HepG2 (cell line): ENCODE results near the gene PXT1. TPM values are rescaled to one million over a fixed set of nuclear protein-coding genes. Genes with fewer than 3 reads are reported as not detected.

ENCODE experiments used
- ATAC-seq: fragments of 200-7000 bp; cut with Tn5 transposase; 3 replicates; pipeline ENCODE4 v1.9.1; 2020; ENCODE audit warnings: mild to moderate bottlenecking, moderate library complexity
- BruUV-seq: library from RNA; stranded (reverse); fragments of 400-500 nt; replicated peaks from 2 replicates; lab custom pipeline; 2021; lab: Mats Ljungman, UMichigan
- CTCF ChIA-PET: fragments of 300-600 bp; formaldehyde crosslinking; extraction: SDS; loops from one replicate; lab custom pipeline; 2021; ENCODE audit warnings: low total read pairs, inconsistent platforms, low intra/inter-chr PET ratio; lab: Yijun Ruan, JAX
- POLR2A ChIA-PET: fragments of 350-600 bp; sonication (Branson Sonifier 250); formaldehyde crosslinking; loops from one replicate; lab custom pipeline; 2020; ENCODE audit warnings: antibody characterized with exemption, inconsistent platforms; lab: Yijun Ruan, JAX
- DNase-seq: peaks from one replicate; pipeline ENCODE4 v3.0.0-alpha.2; 2015; ENCODE audit warnings: low spot score
- FAIRE-seq: peaks from 3 replicates; lab custom pipeline; 2011; peaks lifted over from hg19 to GRCh38; lab: Jason Lieb, UNC
- H2AFZ ChIP-seq: one replicate; pipeline ENCODE4 v1.6.1; 2011; ENCODE audit warnings: low read length, inconsistent platforms
- H3K27ac ChIP-seq: fragments of 300-600 bp; 3 replicates; pipeline ENCODE4 v1.8.0; 2011; ENCODE audit warnings: mixed run types, mild to moderate bottlenecking, mixed read lengths, low read length, inconsistent platforms; ENCODE audit not compliant: insufficient read depth; ENCODE audit errors: extremely low read length
- H3K27me3 ChIP-seq, 2 experiments: fragments of 200-600 bp in 1 of 2; 2 replicates in 1 of 2; 3 replicates in 1 of 2; pipeline versions ENCODE4 v1.6.0 to v1.8.0; 2011; ENCODE audit warnings: low read length in 2 of 2, mild to moderate bottlenecking in 2 of 2, moderate library complexity in 2 of 2, inconsistent platforms in 1 of 2; ENCODE audit not compliant: insufficient read depth in 2 of 2, control insufficient read depth in 1 of 2
- H3K36me3 ChIP-seq, 2 experiments: fragments of 200-600 bp in 1 of 2; replicated peaks in 1 of 2; 2 replicates in 1 of 2; 3 replicates in 1 of 2; pipeline versions ENCODE4 v1.5.1 to v1.8.0; 2011; ENCODE audit warnings: low read length in 2 of 2, inconsistent platforms in 1 of 2; ENCODE audit not compliant: insufficient read depth in 2 of 2, control insufficient read depth in 1 of 2
- H3K4me1 ChIP-seq: 2 replicates; pipeline ENCODE4 v1.5.1; 2012; ENCODE audit warnings: low read length, inconsistent platforms; ENCODE audit not compliant: insufficient read depth
- H3K4me2 ChIP-seq: 2 replicates; pipeline ENCODE4 v1.6.0; 2011; ENCODE audit warnings: low read depth, low read length, inconsistent platforms
- H3K4me3 ChIP-seq, 3 experiments: fragments of 200-600 bp in 1 of 3; sonication (generic), shearing (Covaris generic) in 1 of 3; replicated peaks in 1 of 3; 2 replicates each; pipeline ENCODE4 v1.5.1; 2011 to 2016; ENCODE audit warnings: low read length in 3 of 3, inconsistent platforms in 2 of 3, low read depth in 2 of 3, mild to moderate bottlenecking in 2 of 3, control low read depth in 1 of 3, mixed read lengths in 1 of 3; ENCODE audit not compliant: insufficient read depth in 1 of 3
- H3K79me2 ChIP-seq: one replicate; pipeline ENCODE4 v1.6.1; 2011; ENCODE audit warnings: low read length, inconsistent platforms; ENCODE audit not compliant: insufficient read depth
- H3K9ac ChIP-seq: 2 replicates; pipeline ENCODE4 v1.6.0; 2011; ENCODE audit warnings: mild to moderate bottlenecking, low read depth, low read length, inconsistent platforms; ENCODE audit not compliant: insufficient read depth
- H3K9me3 ChIP-seq: 2 replicates; pipeline ENCODE4 v1.5.1; 2012; ENCODE audit warnings: mild to moderate bottlenecking, low read length
- H4K20me1 ChIP-seq: 2 replicates; pipeline ENCODE4 v1.6.0; 2011; ENCODE audit warnings: inconsistent platforms, mild to moderate bottlenecking, low read length, moderate library complexity; ENCODE audit not compliant: insufficient read depth
- DNMT3B ChIP-seq: conservative IDR thresholded peaks from 2 replicates; pipeline ENCODE4 v1.6.1; 2016; ENCODE audit warnings: missing biosample characterization, control low read depth
- ESRRA ChIP-seq: sonication (generic); formaldehyde crosslinking; IDR thresholded peaks from 2 replicates; pipeline ENCODE4 v1.5.1; 2020; ENCODE audit warnings: mild to moderate bottlenecking, low read depth, missing genetic modification reagents
- FOXJ3 ChIP-seq: sonication (generic); formaldehyde crosslinking; IDR thresholded peaks from 2 replicates; pipeline ENCODE4 v1.4.0; 2020; ENCODE audit warnings: missing genetic modification reagents, mild to moderate bottlenecking, borderline replicate concordance
- FOXO4 ChIP-seq: sonication (generic); formaldehyde crosslinking; conservative IDR thresholded peaks from 2 replicates; pipeline ENCODE4 v1.8.1; 2023; ENCODE audit warnings: missing genetic modification reagents
- HES4 ChIP-seq: sonication (generic); formaldehyde crosslinking; IDR thresholded peaks from 2 replicates; pipeline ENCODE4 v1.9.0; 2021; ENCODE audit warnings: mild to moderate bottlenecking, missing genetic modification reagents, borderline replicate concordance
- ZBTB2 ChIP-seq: sonication (generic); formaldehyde crosslinking; IDR thresholded peaks from 2 replicates; pipeline ENCODE4 v1.8.0; 2022; ENCODE audit warnings: low read depth, missing genetic modification reagents
- WGBS: methylation state at CpG from one replicate; pipeline ENCODE4 v1.1.6; 2017; ENCODE audit warnings: low lambda C conversion rate; 5-methylcytosine and 5-hydroxymethylcytosine counted together
- in situ Hi-C: cut with HindIII; loops from 2 replicates; pipeline ENCODE4 v1.10.0; 2017; ENCODE audit warnings: low pct_unique_long_range_greater_than_20kb; ENCODE audit not compliant: extremely low pct_ligation_motif_present
- intact Hi-C: fragments of 100-400 bp; cut with micrococcal nuclease; formaldehyde crosslinking; loops from one replicate; pipeline ENCODE4 v1.10.0; 2022; ENCODE audit not compliant: unreplicated experiment
- polyA plus RNA-seq, 8 experiments: library from polyadenylated mRNA; depleted of rRNA in 3 of 8; stranded (reverse) in 7 of 8; unstranded in 1 of 8; fragments of >200 nt; fragmentation: Illumina TruSeq in 4 of 8; extraction: Trizol in 4 of 8; gene quantifications; 2 replicates each; pipeline versions ENCODE4 v1.2.1 to v1.2.3, GENCODE V29; 2011 to 2016; ENCODE audit warnings: low read depth in 4 of 8, missing spikeins in 1 of 8, mixed read lengths in 1 of 8; ENCODE audit not compliant: insufficient read depth in 1 of 8
- total RNA-seq, 5 experiments: library from RNA; depleted of rRNA; stranded (reverse); fragments of >200 nt; fragmentation: Illumina TruSeq; extraction: Trizol; gene quantifications; 2 replicates each; pipeline ENCODE4 v1.2.3, GENCODE V29; 2016; ENCODE audit warnings: low read depth in 1 of 5
- TF ChIP-seq, protein P1 (sequence below): sonication (generic); formaldehyde crosslinking; IDR thresholded peaks from 2 replicates; pipeline ENCODE4 v1.4.0; 2020; ENCODE audit warnings: mild to moderate bottlenecking, missing genetic modification reagents

Gene PXT1
- total and polyA plus RNA-seq, 2 of the 13 experiments (the other 11 are each of a cell fraction or from before 2014, with no cell fraction given): 0.04 TPM; not detected in 1

- H3K27ac ChIP-seq: no peak overlapping the region
- 2% methylated on average over 4 of the region's 4 CpGs for WGBS
- in situ Hi-C loops (no loop called here), intact Hi-C loops (loop anchor here (1.0 to 5.0 kb wide), 4 partner anchors 22 to 337 kb away; partner anchors contain the start of genes SRSF3 and STK38)
- peak overlapping the region; percentile 80 for H2AFZ ChIP-seq
- FAIRE-seq: no peak
- H3K4me1 ChIP-seq: peaks cover 36% of the 10 kb centered on the region
- no peaks in the 10 kb centered on the region for H4K20me1 ChIP-seq
- ATAC-seq: no peak
- H3K79me2 ChIP-seq: no peaks in the 10 kb centered on the region
- peak overlapping the region; percentile 43 to 71 (median 43) for H3K4me3 ChIP-seq
- H3K9me3 ChIP-seq: no peaks in the 10 kb centered on the region
- H3K4me2 ChIP-seq: peak overlapping the region; percentile 97
- H3K9ac ChIP-seq: peak overlapping the region; percentile 50; the same call in 1 of the 2 replicates
- POLR2A ChIA-PET: interaction anchor here (0.7 to 2.8 kb wide), 14 partner anchors 12 to 292 kb away, joined by 3 to 23 read pairs (median 6); partner anchors contain the start of genes MAPK13 and SRSF3
- BruUV-seq: no TSS peak
- H3K27me3 ChIP-seq: peaks cover 0 to 4% of the 10 kb centered on the region in 2 experiments; a peak in 1 of 5 replicates
- no peak for DNase-seq
- H3K36me3 ChIP-seq: no peaks in the 10 kb centered on the region
- CTCF ChIA-PET: interaction anchor here (1.2 to 1.8 kb wide), 3 partner anchors 21 to 157 kb away, joined by 3 to 13 read pairs (median 4); partner anchors contain the start of genes KCTD20 and PXT1
- TF ChIP-seq DNMT3B (0 out of 2 replicates have a peak, but pooled peaks have one; percentile 5), ESRRA (CRISPR knock-in tag) (no peak), FOXJ3 (CRISPR knock-in tag) (peak; percentile 12; the same call in 1 of the 2 replicates)
Measured at GRCh38 chr6:36422714-36423100, 19.9 kb downstream of the PXT1 start.

- no peak for FAIRE-seq
- no peak for ATAC-seq
- WGBS: 0% methylated on average over 1 of the region's 1 CpG
- ChIA-PET CTCF (no interaction called here), POLR2A (no interaction called here)
- no peak for DNase-seq
- Histone ChIP-seq H3K27me3 (peaks cover 0 to 4% of the 10 kb centered on the region in 2 experiments; a peak in 1 of 5 replicates), H2AFZ (no peak overlapping the region), H3K9ac (no peak overlapping the region), H3K36me3 (no peaks in the 10 kb centered on the region), H3K79me2 (no peaks in the 10 kb centered on the region), H3K9me3 (no peaks in the 10 kb centered on the region), H3K4me1 (peaks cover 18% of the 10 kb centered on the region), H3K4me2 (no peak overlapping the region), H3K27ac (no peak overlapping the region), H4K20me1 (no peaks in the 10 kb centered on the region), H3K4me3 (no peak overlapping the region)
- in situ Hi-C loops (no loop called here), intact Hi-C loops (no loop called here)
- BruUV-seq: no TSS peak
- TF ChIP-seq ZBTB2 (CRISPR knock-in tag): no peak
- TF ChIP-seq HES4: no peak
- no peak for TF ChIP-seq FOXO4 (CRISPR knock-in tag)
- TF ChIP-seq, protein P1, sequence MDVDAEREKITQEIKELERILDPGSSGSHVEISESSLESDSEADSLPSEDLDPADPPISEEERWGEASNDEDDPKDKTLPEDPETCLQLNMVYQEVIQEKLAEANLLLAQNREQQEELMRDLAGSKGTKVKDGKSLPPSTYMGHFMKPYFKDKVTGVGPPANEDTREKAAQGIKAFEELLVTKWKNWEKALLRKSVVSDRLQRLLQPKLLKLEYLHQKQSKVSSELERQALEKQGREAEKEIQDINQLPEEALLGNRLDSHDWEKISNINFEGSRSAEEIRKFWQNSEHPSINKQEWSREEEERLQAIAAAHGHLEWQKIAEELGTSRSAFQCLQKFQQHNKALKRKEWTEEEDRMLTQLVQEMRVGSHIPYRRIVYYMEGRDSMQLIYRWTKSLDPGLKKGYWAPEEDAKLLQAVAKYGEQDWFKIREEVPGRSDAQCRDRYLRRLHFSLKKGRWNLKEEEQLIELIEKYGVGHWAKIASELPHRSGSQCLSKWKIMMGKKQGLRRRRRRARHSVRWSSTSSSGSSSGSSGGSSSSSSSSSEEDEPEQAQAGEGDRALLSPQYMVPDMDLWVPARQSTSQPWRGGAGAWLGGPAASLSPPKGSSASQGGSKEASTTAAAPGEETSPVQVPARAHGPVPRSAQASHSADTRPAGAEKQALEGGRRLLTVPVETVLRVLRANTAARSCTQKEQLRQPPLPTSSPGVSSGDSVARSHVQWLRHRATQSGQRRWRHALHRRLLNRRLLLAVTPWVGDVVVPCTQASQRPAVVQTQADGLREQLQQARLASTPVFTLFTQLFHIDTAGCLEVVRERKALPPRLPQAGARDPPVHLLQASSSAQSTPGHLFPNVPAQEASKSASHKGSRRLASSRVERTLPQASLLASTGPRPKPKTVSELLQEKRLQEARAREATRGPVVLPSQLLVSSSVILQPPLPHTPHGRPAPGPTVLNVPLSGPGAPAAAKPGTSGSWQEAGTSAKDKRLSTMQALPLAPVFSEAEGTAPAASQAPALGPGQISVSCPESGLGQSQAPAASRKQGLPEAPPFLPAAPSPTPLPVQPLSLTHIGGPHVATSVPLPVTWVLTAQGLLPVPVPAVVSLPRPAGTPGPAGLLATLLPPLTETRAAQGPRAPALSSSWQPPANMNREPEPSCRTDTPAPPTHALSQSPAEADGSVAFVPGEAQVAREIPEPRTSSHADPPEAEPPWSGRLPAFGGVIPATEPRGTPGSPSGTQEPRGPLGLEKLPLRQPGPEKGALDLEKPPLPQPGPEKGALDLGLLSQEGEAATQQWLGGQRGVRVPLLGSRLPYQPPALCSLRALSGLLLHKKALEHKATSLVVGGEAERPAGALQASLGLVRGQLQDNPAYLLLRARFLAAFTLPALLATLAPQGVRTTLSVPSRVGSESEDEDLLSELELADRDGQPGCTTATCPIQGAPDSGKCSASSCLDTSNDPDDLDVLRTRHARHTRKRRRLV (CRISPR knock-in tag): no peak
Measured at GRCh38 chr6:36419310-36419709, 23.3 kb downstream of the PXT1 start.
